Spleen (tissue), 11 donors: ENCODE data around the gene LMO4. TPM values are rescaled to one million over a fixed set of nuclear protein-coding genes. Genes with fewer than 3 reads are reported as not detected.

Source experiments
- DNase-seq: peaks from one replicate; pipeline ENCODE4 v3.0.0-alpha.2; 2020
- H3K27ac ChIP-seq, 8 donors: fragments of 200-600 bp; sonication (generic) in 7 of 8; 1 replicate in 4 of 8; 2 replicates in 4 of 8; pipeline versions ENCODE4 v1.5.0 to v1.8.0; 2016 to 2021; ENCODE audit warnings: inconsistent platforms in 4 of 8, mild to moderate bottlenecking in 4 of 8, moderate library complexity in 1 of 8
- H3K27me3 ChIP-seq, 7 donors: fragments of 200-600 bp; sonication (generic) in 6 of 7; replicated peaks in 1 of 7; 1 replicate in 4 of 7; 2 replicates in 3 of 7; pipeline versions ENCODE4 v1.5.0 to v1.8.0; 2016 to 2021; ENCODE audit warnings: inconsistent platforms in 3 of 7, mild to moderate bottlenecking in 1 of 7
- H3K36me3 ChIP-seq, 6 donors: fragments of 200-600 bp; sonication (generic) in 5 of 6; 1 replicate in 4 of 6; 2 replicates in 2 of 6; pipeline versions ENCODE4 v1.5.0 to v1.8.0; 2016 to 2021; ENCODE audit warnings: inconsistent platforms in 2 of 6
- H3K4me1 ChIP-seq, 6 donors: fragments of 200-600 bp; sonication (generic) in 5 of 6; 1 replicate in 3 of 6; 2 replicates in 3 of 6; pipeline versions ENCODE4 v1.5.0 to v1.8.0; 2016 to 2021; ENCODE audit warnings: inconsistent platforms in 3 of 6
- H3K4me3 ChIP-seq, 8 donors: fragments of 200-600 bp; sonication (generic) in 7 of 8; 1 replicate in 4 of 8; 2 replicates in 4 of 8; pipeline versions ENCODE4 v1.5.0 to v1.8.0; 2016 to 2021; ENCODE audit warnings: inconsistent platforms in 4 of 8, mild to moderate bottlenecking in 4 of 8, moderate library complexity in 2 of 8
- H3K9me3 ChIP-seq, 8 donors: fragments of 200-600 bp; sonication (generic) in 7 of 8; 1 replicate in 4 of 8; 2 replicates in 4 of 8; pipeline versions ENCODE4 v1.5.0 to v1.8.0; 2016 to 2021; ENCODE audit warnings: inconsistent platforms in 4 of 8
- CTCF ChIP-seq, 11 experiments: fragments of 200-600 bp in 7 of 11; fragments of 450-650 bp in 4 of 11; sonication (generic) in 4 of 11; IDR thresholded peaks in 8 of 11; conservative IDR thresholded peaks in 3 of 11; 1 replicate in 7 of 11; 2 replicates in 4 of 11; pipeline versions ENCODE4 v1.4.0 to v1.8.0; 2016 to 2021; ENCODE audit warnings: antibody characterized with exemption in 11 of 11, inconsistent platforms in 4 of 11, mild to moderate bottlenecking in 1 of 11
- POLR2A ChIP-seq, 3 donors: fragments of 450-650 bp; IDR thresholded peaks; one replicate each; pipeline ENCODE4 v1.5.1; 2017; ENCODE audit warnings: antibody characterized with exemption in 3 of 3, mild to moderate bottlenecking in 1 of 3
- POLR2AphosphoS5 ChIP-seq, 3 donors: sonication (generic); formaldehyde crosslinking; IDR thresholded peaks; one replicate each; pipeline ENCODE4 v1.5.1; 2017; ENCODE audit warnings: antibody characterized with exemption in 3 of 3
- WGBS, 5 donors: extraction: QIAGEN DNeasy Blood & Tissue Kit in 3 of 5; methylation state at CpG; one replicate each; pipeline versions ENCODE4 v1.1.5 to v1.1.7; 2013 to 2018; 5-methylcytosine and 5-hydroxymethylcytosine counted together
- intact Hi-C: fragments of 100-400 bp; cut with DNase I; formaldehyde crosslinking; loops from one replicate; pipeline ENCODE4 v1.15.0; 2023; ENCODE audit warnings: low total_unique reads
- polyA plus RNA-seq, 3 donors: library from polyadenylated mRNA; stranded (reverse); fragments of 200-250 nt; gene quantifications; one replicate each; pipeline ENCODE4 v1.2.1, GENCODE V29; 2013
- total RNA-seq, 7 donors: library from RNA; depleted of rRNA in 3 of 7; stranded (reverse); fragments of >200 nt in 3 of 7; fragmentation: NEBNext Ultra II Directional in 4 of 7; extraction: Animal tissue kit (Norgen Biotek cat#: 25700) in 4 of 7; gene quantifications; one replicate each; pipeline versions ENCODE4 v1.1.0 to v1.2.1, GENCODE V29; 2016 to 2021
- donor health status: healthy with polysubstance abuse.
- donor health status: DM: no; HTN: no; CAD: no; lungs with moderate emphysema.
- donor health status: DM: no; HTN: no; CAD: no.
- donor health status: Bipolar disorder and iron deficiency.
- donor health status: healthy.
- donor health status: DM: no; HTN: no; CAD: no.
- donor health status: DM: yes; HTN: yes; CAD: no.

LMO4 gene
- total and polyA plus RNA-seq, 10 donors = 31.2 to 63.8 (median 45.9) TPM

DNA sequence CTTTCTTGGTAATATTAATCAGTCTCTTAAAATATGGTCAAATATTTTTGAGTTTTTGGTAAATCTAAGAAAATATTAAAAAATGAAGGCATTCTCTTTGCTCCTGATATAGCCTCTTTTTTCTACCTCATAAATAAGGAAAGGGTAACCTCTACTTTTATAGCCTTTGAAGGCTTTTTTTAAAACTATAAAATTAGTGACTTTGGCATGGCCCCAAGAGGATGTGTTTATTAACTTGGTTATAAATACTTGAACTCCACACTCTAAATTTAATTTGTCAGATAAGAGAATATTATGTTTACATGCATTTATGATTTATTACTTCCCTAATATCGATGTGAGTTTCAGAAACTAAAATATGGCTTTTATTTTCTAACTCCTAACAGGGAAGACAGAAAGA lies 60.3 kb downstream of the LMO4 start:
- no peak for TF ChIP-seq CTCF (IDR thresholded peaks at IDR 0.05 in 8 of 11, conservative IDR thresholded peaks at IDR 0.05 in 3 of 11)
- no peak for TF ChIP-seq POLR2AphosphoS5 (IDR thresholded peaks at IDR 0.05)
- no peak for TF ChIP-seq POLR2A (IDR thresholded peaks at IDR 0.05)
- WGBS, 5 donors = 0 to 10% (median 4%) methylated on average over 1 of the region's 1 CpG
- H3K27ac ChIP-seq = peak overlapping the region in 1 of 8 donors; percentile 37
- H3K27me3 ChIP-seq = no peaks in the 10 kb centered on the region
- H3K4me1 ChIP-seq = peaks cover 0 to 13% (median 3%) of the 10 kb centered on the region in 6 donors
- H3K36me3 ChIP-seq = no peaks in the 10 kb centered on the region
- no peak for DNase-seq
- H3K9me3 ChIP-seq = peaks cover 0 to 3% (median 0%) of the 10 kb centered on the region in 8 donors
- intact Hi-C loops = no loop called here
- no peak overlapping the region for H3K4me3 ChIP-seq

- Histone ChIP-seq H3K27ac (no peak overlapping the region), H3K27me3 (no peaks in the 10 kb centered on the region), H3K36me3 (no peaks in the 10 kb centered on the region), H3K4me3 (no peak overlapping the region), H3K9me3 (peaks cover 0 to 3% (median 0%) of the 10 kb centered on the region in 8 donors), H3K4me1 (peaks cover 0 to 13% (median 3%) of the 10 kb centered on the region in 6 donors)
- no peak for DNase-seq
- no peak for TF ChIP-seq POLR2AphosphoS5 (IDR thresholded peaks at IDR 0.05)
- TF ChIP-seq POLR2A (IDR thresholded peaks at IDR 0.05) = no peak
- TF ChIP-seq CTCF (IDR thresholded peaks at IDR 0.05 in 8 of 11, conservative IDR thresholded peaks at IDR 0.05 in 3 of 11) = no peak
- 73 to 97% (median 89%) methylated on average over 3 of the region's 3 CpGs for WGBS, 5 donors
- intact Hi-C loops = no loop called here
Measured at GRCh38 chr1:87389546-87389945, 60.9 kb downstream of the LMO4 start.

GRCh38 chr1:87392248-87393192 lies 63.8 kb downstream of the LMO4 start:
- no peak for TF ChIP-seq CTCF (IDR thresholded peaks at IDR 0.05 in 8 of 11, conservative IDR thresholded peaks at IDR 0.05 in 3 of 11)
- no peak for TF ChIP-seq POLR2A (IDR thresholded peaks at IDR 0.05)
- TF ChIP-seq POLR2AphosphoS5 (IDR thresholded peaks at IDR 0.05) = no peak
- Histone ChIP-seq H3K9me3 (peaks cover 0 to 3% (median 0%) of the 10 kb centered on the region in 8 donors), H3K4me3 (no peak overlapping the region), H3K27me3 (no peaks in the 10 kb centered on the region), H3K36me3 (no peaks in the 10 kb centered on the region), H3K4me1 (peaks cover 0 to 13% (median 3%) of the 10 kb centered on the region in 6 donors), H3K27ac (no peak overlapping the region)
- WGBS, 5 donors = 59 to 79% (median 69%) methylated on average over 7 of the region's 7 CpGs
- DNase-seq = no peak
- intact Hi-C loops = no loop called here

GRCh38 chr1:87393445-87394085 lies 64.9 kb downstream of the LMO4 start:
- no peak for TF ChIP-seq POLR2A (IDR thresholded peaks at IDR 0.05)
- TF ChIP-seq POLR2AphosphoS5 (IDR thresholded peaks at IDR 0.05) = no peak
- no peak for TF ChIP-seq CTCF (IDR thresholded peaks at IDR 0.05 in 8 of 11, conservative IDR thresholded peaks at IDR 0.05 in 3 of 11)
- Histone ChIP-seq H3K4me3 (no peak overlapping the region), H3K36me3 (no peaks in the 10 kb centered on the region), H3K4me1 (peaks cover 0 to 13% (median 3%) of the 10 kb centered on the region in 6 donors), H3K27ac (no peak overlapping the region), H3K9me3 (peaks cover 0 to 3% (median 0%) of the 10 kb centered on the region in 8 donors), H3K27me3 (no peaks in the 10 kb centered on the region)
- intact Hi-C loops = no loop called here
- 64 to 75% (median 72%) methylated on average over 3 of the region's 3 CpGs for WGBS, 5 donors
- no peak for DNase-seq
